ENCODE results near the gene VEPH1. TPM values are rescaled to one million over a fixed set of nuclear protein-coding genes. Genes with fewer than 3 reads are reported as not detected.

The VEPH1 gene
- total RNA-seq, 1 donor from 2014 or later: 0.16 TPM

DNA sequence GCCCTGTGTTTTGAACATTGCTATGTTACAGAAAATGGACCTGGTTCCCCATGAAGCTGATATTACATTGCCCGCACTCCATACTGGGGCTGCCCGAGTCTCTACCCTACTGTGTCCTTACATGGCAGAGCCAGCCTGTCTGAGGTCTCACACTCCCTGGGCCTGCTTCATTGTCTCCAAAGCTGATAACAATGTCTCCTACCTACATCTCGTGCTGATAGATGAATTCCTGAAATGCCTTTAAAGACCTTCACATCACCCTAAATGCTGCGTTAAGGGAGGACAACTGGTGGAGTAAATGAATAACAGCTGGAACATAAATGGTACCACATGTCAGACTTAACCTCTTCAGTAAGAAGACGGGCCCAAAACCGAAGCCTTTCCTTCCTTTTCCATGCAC is 129.4 kb downstream of the VEPH1 start:
- no peaks in the 10 kb centered on the region for H3K9me3 ChIP-seq (replicated peaks)
- TF ChIP-seq CTCF (IDR thresholded peaks at IDR 0.05; ENCODE audit: borderline replicate concordance): no peak
- H3K36me3 ChIP-seq: no peaks in the 10 kb centered on the region
- H3K27ac ChIP-seq (replicated peaks): no peak overlapping the region
- intact Hi-C loops (cut with micrococcal nuclease): no loop called here
- peaks cover 4% of the 10 kb centered on the region for H3K4me1 ChIP-seq
- no peak overlapping the region for H3K4me3 ChIP-seq
- no peak for DNase-seq
- no peaks in the 10 kb centered on the region for H3K27me3 ChIP-seq (ENCODE audit: low read depth)

GRCh38 chr3:157370867-157371266 is 132.3 kb downstream of the VEPH1 start:
- Histone ChIP-seq H3K27me3 (ENCODE audit: low read depth) (no peaks in the 10 kb centered on the region), H3K9me3 (replicated peaks) (no peaks in the 10 kb centered on the region), H3K27ac (replicated peaks) (no peak overlapping the region), H3K4me3 (no peak overlapping the region), H3K4me1 (peaks cover 4% of the 10 kb centered on the region), H3K36me3 (no peaks in the 10 kb centered on the region)
- no peak for DNase-seq
- intact Hi-C loops (cut with micrococcal nuclease): no loop called here
- TF ChIP-seq CTCF (IDR thresholded peaks at IDR 0.05; ENCODE audit: borderline replicate concordance): no peak

- H3K27me3 ChIP-seq (ENCODE audit: low read depth): no peaks in the 10 kb centered on the region
- H3K36me3 ChIP-seq: no peaks in the 10 kb centered on the region
- H3K9me3 ChIP-seq (replicated peaks): no peaks in the 10 kb centered on the region
- intact Hi-C loops (cut with micrococcal nuclease): no loop called here
- no peak for DNase-seq
- H3K4me1 ChIP-seq: peaks cover 4% of the 10 kb centered on the region
- H3K27ac ChIP-seq (replicated peaks): peak overlapping the region; percentile 25
- TF ChIP-seq CTCF (IDR thresholded peaks at IDR 0.05; ENCODE audit: borderline replicate concordance): no peak
- no peak overlapping the region for H3K4me3 ChIP-seq
Measured at GRCh38 chr3:157369727-157370421, 133.3 kb downstream of the VEPH1 start.

GRCh38 chr3:157368171-157368570 is 135.0 kb downstream of the VEPH1 start:
- Histone ChIP-seq H3K36me3 (no peaks in the 10 kb centered on the region), H3K4me3 (no peak overlapping the region), H3K4me1 (peaks cover 4% of the 10 kb centered on the region), H3K9me3 (replicated peaks) (no peaks in the 10 kb centered on the region), H3K27ac (replicated peaks) (no peak overlapping the region), H3K27me3 (ENCODE audit: low read depth) (no peaks in the 10 kb centered on the region)
- intact Hi-C loops (cut with micrococcal nuclease): no loop called here
- no peak for DNase-seq
- TF ChIP-seq CTCF (IDR thresholded peaks at IDR 0.05; ENCODE audit: borderline replicate concordance): no peak

- Histone ChIP-seq H3K9me3 (replicated peaks) (no peaks in the 10 kb centered on the region), H3K27ac (replicated peaks) (no peak overlapping the region), H3K27me3 (ENCODE audit: low read depth) (no peaks in the 10 kb centered on the region), H3K4me1 (no peaks in the 10 kb centered on the region), H3K4me3 (no peak overlapping the region), H3K36me3 (no peaks in the 10 kb centered on the region)
- intact Hi-C loops (cut with micrococcal nuclease): no loop called here
- TF ChIP-seq CTCF (IDR thresholded peaks at IDR 0.05; ENCODE audit: borderline replicate concordance): no peak
- no peak for DNase-seq
Measured at GRCh38 chr3:157363393-157363792, 139.8 kb downstream of the VEPH1 start.
